ENCODE results near the gene CTNND1. TPM values are rescaled to one million over a fixed set of nuclear protein-coding genes. Genes with fewer than 3 reads are reported as not detected.

Gene CTNND1
- total and polyA plus RNA-seq, 10 of the 15 experiments (the other 5 are each of a cell fraction or from before 2014, with no cell fraction given): 4.7 to 70.0 (median 30.0) TPM

DNA sequence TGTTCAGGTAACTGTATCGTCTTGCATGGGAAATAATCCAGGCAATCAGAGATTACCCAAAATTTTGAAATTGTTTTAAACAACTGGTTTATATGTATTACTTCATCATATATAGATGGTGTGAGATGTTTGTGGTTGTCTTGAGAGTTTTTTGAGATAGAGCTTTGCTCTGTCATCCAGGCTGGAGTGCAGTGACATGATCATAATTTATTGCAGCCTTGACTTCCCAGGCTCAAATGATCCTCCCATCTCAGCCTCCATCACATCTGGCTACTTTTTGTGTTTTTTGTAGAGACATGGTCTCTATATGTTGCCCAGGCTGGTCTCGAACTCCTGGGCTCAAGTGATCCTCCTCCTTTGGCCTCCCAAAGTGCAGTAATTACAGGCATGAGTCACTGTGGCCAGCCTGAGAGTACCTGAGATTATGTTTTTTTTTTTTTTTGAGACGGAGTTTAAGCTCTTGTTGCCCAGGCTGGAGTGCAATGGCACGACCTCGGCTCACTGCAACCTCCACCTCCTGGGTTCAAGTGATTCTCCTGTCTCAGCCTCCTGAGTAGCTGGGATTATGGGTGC, 11.5 kb downstream of the CTNND1 start:
- in situ Hi-C loops (cut with MboI): no loop called here
- Histone ChIP-seq H3K36me3 (ENCODE audit: control insufficient read depth in 2 of 2, insufficient read depth in 2 of 2, low read length in 1 of 2) (peaks cover 0 to 6% of the 10 kb centered on the region in 2 experiments; a peak in 1 of 4 replicates), H3K9ac (ENCODE audit: control insufficient read depth, insufficient read depth, low read length) (no peak overlapping the region), H4K20me1 (ENCODE audit: control insufficient read depth, insufficient read depth) (no peaks in the 10 kb centered on the region), H3K4me2 (ENCODE audit: control insufficient read depth, insufficient read depth) (no peak overlapping the region), H3K4me3 (no peak overlapping the region), H2AFZ (ENCODE audit: control insufficient read depth, low read depth, low read length) (no peak overlapping the region), H3K9me3 (replicated peaks; ENCODE audit: control insufficient read depth, insufficient read depth, low read length) (no peaks in the 10 kb centered on the region), H3K4me1 (ENCODE audit: control insufficient read depth, insufficient read depth, low read length) (peaks cover 11% of the 10 kb centered on the region), H3K79me2 (ENCODE audit: control insufficient read depth, insufficient read depth, low read length) (peaks cover 84% of the 10 kb centered on the region), H3K27me3 (replicated peaks in 1 of 2; ENCODE audit: control insufficient read depth in 2 of 2, insufficient read depth in 2 of 2, low read length in 1 of 2) (no peaks in the 10 kb centered on the region), H3K27ac (ENCODE audit: control insufficient read depth, insufficient read depth) (no peak overlapping the region)
- RAD21 ChIA-PET (ENCODE audit: unreplicated experiment): interaction anchor here (1.0 to 3.2 kb wide), 2 partner anchors 9 to 12 kb away, joined by 3 to 13 read pairs; no protein-coding TSS in a partner anchor
- intact Hi-C loops (cut with micrococcal nuclease; ENCODE audit: unreplicated experiment): no loop called here
- TSS peak; percentile 46 for BruUV-seq (replicated peaks)
- ATAC-seq (peak; percentile 7; the same call in 1 of the 3 replicates), FAIRE-seq (no peak), DNase-seq (ENCODE audit: low read depth, low spot score) (no peak)
- WGBS (ENCODE audit: insufficient coverage, insufficient replicate concordance, low lambda C conversion rate, missing lambda C conversion rate): 64% methylated on average over 5 of the region's 5 CpGs
- SMC1A ChIA-PET (ENCODE audit: uncharacterized antibody, unreplicated experiment): interaction anchor here (0.7 to 11.7 kb wide), 4 partner anchors 10 to 28 kb away, joined by 4 to 117 read pairs (median 7); partner anchors contain the start of gene CTNND1
- TF ChIP-seq SPI1 (IDR thresholded peaks at IDR 0.05; ENCODE audit: borderline replicate concordance, insufficient read depth, low read depth, low read length) (no peak), TCF3 (IDR thresholded peaks at IDR 0.05; ENCODE audit: borderline replicate concordance, insufficient read depth, low read depth, low read length) (no peak), E4F1 (IDR thresholded peaks at IDR 0.05; ENCODE audit: borderline replicate concordance, partially characterized antibody) (no peak), GATAD2B (conservative IDR thresholded peaks at IDR 0.05; ENCODE audit: low read depth) (no peak), CREB1 (IDR thresholded peaks at IDR 0.05; ENCODE audit: low read depth) (no peak), HDAC6 (IDR thresholded peaks at IDR 0.05; ENCODE audit: unreplicated experiment) (no peak), BHLHE40 (IDR thresholded peaks at IDR 0.05; ENCODE audit: borderline replicate concordance in 1 of 2, low read depth in 2 of 2, low read length in 1 of 2) (no peak), JUNB (IDR thresholded peaks at IDR 0.05) (no peak), POLR2AphosphoS2 (IDR thresholded peaks at IDR 0.05; ENCODE audit: low read depth, low read length) (no peak), TAF1 (IDR thresholded peaks at IDR 0.05; ENCODE audit: borderline replicate concordance, low read depth, low read length) (no peak), SREBF1 (IDR thresholded peaks at IDR 0.05; ENCODE audit: low read length) (no peak), ZNF24 (IDR thresholded peaks at IDR 0.05) (no peak), SRF (IDR thresholded peaks at IDR 0.05; ENCODE audit: low read depth in 2 of 2, low read length in 2 of 2) (no peak), NFYB (IDR thresholded peaks at IDR 0.05; ENCODE audit: insufficient read depth, low read depth, low read length) (no peak), ASH2L (IDR thresholded peaks at IDR 0.05; ENCODE audit: borderline replicate concordance, low read depth) (no peak)
- TF ChIP-seq, protein P1, sequence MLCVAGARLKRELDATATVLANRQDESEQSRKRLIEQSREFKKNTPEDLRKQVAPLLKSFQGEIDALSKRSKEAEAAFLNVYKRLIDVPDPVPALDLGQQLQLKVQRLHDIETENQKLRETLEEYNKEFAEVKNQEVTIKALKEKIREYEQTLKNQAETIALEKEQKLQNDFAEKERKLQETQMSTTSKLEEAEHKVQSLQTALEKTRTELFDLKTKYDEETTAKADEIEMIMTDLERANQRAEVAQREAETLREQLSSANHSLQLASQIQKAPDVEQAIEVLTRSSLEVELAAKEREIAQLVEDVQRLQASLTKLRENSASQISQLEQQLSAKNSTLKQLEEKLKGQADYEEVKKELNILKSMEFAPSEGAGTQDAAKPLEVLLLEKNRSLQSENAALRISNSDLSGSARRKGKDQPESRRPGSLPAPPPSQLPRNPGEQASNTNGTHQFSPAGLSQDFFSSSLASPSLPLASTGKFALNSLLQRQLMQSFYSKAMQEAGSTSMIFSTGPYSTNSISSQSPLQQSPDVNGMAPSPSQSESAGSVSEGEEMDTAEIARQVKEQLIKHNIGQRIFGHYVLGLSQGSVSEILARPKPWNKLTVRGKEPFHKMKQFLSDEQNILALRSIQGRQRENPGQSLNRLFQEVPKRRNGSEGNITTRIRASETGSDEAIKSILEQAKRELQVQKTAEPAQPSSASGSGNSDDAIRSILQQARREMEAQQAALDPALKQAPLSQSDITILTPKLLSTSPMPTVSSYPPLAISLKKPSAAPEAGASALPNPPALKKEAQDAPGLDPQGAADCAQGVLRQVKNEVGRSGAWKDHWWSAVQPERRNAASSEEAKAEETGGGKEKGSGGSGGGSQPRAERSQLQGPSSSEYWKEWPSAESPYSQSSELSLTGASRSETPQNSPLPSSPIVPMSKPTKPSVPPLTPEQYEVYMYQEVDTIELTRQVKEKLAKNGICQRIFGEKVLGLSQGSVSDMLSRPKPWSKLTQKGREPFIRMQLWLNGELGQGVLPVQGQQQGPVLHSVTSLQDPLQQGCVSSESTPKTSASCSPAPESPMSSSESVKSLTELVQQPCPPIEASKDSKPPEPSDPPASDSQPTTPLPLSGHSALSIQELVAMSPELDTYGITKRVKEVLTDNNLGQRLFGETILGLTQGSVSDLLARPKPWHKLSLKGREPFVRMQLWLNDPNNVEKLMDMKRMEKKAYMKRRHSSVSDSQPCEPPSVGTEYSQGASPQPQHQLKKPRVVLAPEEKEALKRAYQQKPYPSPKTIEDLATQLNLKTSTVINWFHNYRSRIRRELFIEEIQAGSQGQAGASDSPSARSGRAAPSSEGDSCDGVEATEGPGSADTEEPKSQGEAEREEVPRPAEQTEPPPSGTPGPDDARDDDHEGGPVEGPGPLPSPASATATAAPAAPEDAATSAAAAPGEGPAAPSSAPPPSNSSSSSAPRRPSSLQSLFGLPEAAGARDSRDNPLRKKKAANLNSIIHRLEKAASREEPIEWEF (IDR thresholded peaks at IDR 0.05; ENCODE audit: insufficient replicate concordance, low read depth, low read length): no peak
- POLR2A ChIA-PET: interaction anchor here (10.7 kb wide), 1 partner anchor 8 kb away, joined by 110 read pairs; the partner anchor contains the start of gene CTNND1
- CTCF ChIA-PET: interaction anchor here (0.8 to 10.8 kb wide), 4 partner anchors 10 to 129 kb away, joined by 3 to 69 read pairs (median 12); partner anchors contain the start of genes CTNND1 and MED19

Data from GM12878 (cell line).